H9 (cell line): ENCODE measurements around the gene TATDN2. TPM values are rescaled to one million over a fixed set of nuclear protein-coding genes. Genes with fewer than 3 reads are reported as not detected.

Source experiments
- DNase-seq: peaks from one replicate; pipeline ENCODE4 v3.0.0-alpha.2; 2017
- H2AFZ ChIP-seq: one replicate; pipeline ENCODE4 v1.6.1; 2013; ENCODE audit warnings: mild to moderate bottlenecking, low read length, control low read depth, moderate library complexity
- H2AK5ac ChIP-seq: 2 replicates; pipeline ENCODE4 v1.6.1; 2013; ENCODE audit warnings: low read length, control low read depth, mixed read lengths; ENCODE audit not compliant: insufficient read length
- H2BK120ac ChIP-seq: one replicate; pipeline ENCODE4 v1.6.1; 2013; ENCODE audit warnings: low read depth, mild to moderate bottlenecking, low read length, control low read depth, inconsistent platforms; ENCODE audit not compliant: poor library complexity, severe bottlenecking
- H2BK12ac ChIP-seq: 2 replicates; pipeline ENCODE4 v1.6.1; 2013; ENCODE audit warnings: low read length, control low read depth, mixed read lengths, low read depth; ENCODE audit not compliant: insufficient read length
- H2BK15ac ChIP-seq: 2 replicates; pipeline ENCODE4 v1.6.1; 2013; ENCODE audit warnings: low read depth, low read length, control low read depth
- H2BK20ac ChIP-seq: one replicate; pipeline ENCODE4 v1.6.1; 2013; ENCODE audit warnings: low read depth, mild to moderate bottlenecking, low read length, control low read depth, inconsistent platforms; ENCODE audit not compliant: poor library complexity, severe bottlenecking
- H2BK5ac ChIP-seq: 2 replicates; pipeline ENCODE4 v1.6.1; 2013; ENCODE audit warnings: low read length, control low read depth, mixed read lengths; ENCODE audit not compliant: insufficient read length
- H3K14ac ChIP-seq: 2 replicates; pipeline ENCODE4 v1.6.1; 2013; ENCODE audit warnings: low read length, control low read depth; ENCODE audit not compliant: insufficient read depth
- H3K18ac ChIP-seq: 2 replicates; pipeline ENCODE4 v1.6.1; 2013; ENCODE audit warnings: low read depth, mild to moderate bottlenecking, mixed read lengths, low read length, control low read depth; ENCODE audit not compliant: insufficient read length
- H3K23ac ChIP-seq: 2 replicates; pipeline ENCODE4 v1.6.1; 2013; ENCODE audit warnings: low read length, control low read depth, mixed read lengths, low read depth; ENCODE audit not compliant: insufficient read length
- H3K23me2 ChIP-seq: 2 replicates; pipeline ENCODE4 v1.6.1; 2013; ENCODE audit warnings: low read depth, mild to moderate bottlenecking, mixed read lengths, low read length, control low read depth; ENCODE audit not compliant: insufficient read length, poor library complexity, severe bottlenecking
- H3K27ac ChIP-seq: 2 replicates; pipeline ENCODE4 v1.5.1; 2013; ENCODE audit warnings: low read length, control low read depth, mixed read lengths, low read depth; ENCODE audit not compliant: insufficient read length
- H3K27me3 ChIP-seq: 2 replicates; pipeline ENCODE4 v1.6.1; 2013; ENCODE audit warnings: low read length, control low read depth, inconsistent platforms; ENCODE audit not compliant: insufficient read depth
- H3K4ac ChIP-seq: 2 replicates; pipeline ENCODE4 v1.6.1; 2013; ENCODE audit warnings: low read depth, mild to moderate bottlenecking, control low read depth, inconsistent platforms, low read length, moderate library complexity
- H3K4me1 ChIP-seq: 2 replicates; pipeline ENCODE4 v1.6.1; 2013; ENCODE audit warnings: low read length, control low read depth, inconsistent platforms; ENCODE audit not compliant: insufficient read depth
- H3K4me2 ChIP-seq: 2 replicates; pipeline ENCODE4 v1.6.1; 2013; ENCODE audit warnings: low read length, control low read depth, mixed read lengths; ENCODE audit not compliant: insufficient read length, insufficient read depth
- H3K56ac ChIP-seq: 2 replicates; pipeline ENCODE4 v1.6.1; 2013; ENCODE audit warnings: low read depth, mild to moderate bottlenecking, mixed read lengths, low read length, control low read depth; ENCODE audit not compliant: insufficient read length
- H3K79me1 ChIP-seq: 2 replicates; pipeline ENCODE4 v1.6.1; 2013; ENCODE audit warnings: low read depth, mild to moderate bottlenecking, moderate library complexity, low read length, control low read depth, inconsistent platforms; ENCODE audit not compliant: insufficient read depth, poor library complexity, severe bottlenecking
- H3K79me2 ChIP-seq: 2 replicates; pipeline ENCODE4 v1.6.1; 2013; ENCODE audit warnings: low read length, control low read depth, inconsistent platforms; ENCODE audit not compliant: insufficient read depth
- H3K9ac ChIP-seq: 2 replicates; pipeline ENCODE4 v1.6.1; 2013; ENCODE audit warnings: low read length, control low read depth, mixed read lengths; ENCODE audit not compliant: insufficient read length; ENCODE audit errors: extremely low read depth
- H3K9me3 ChIP-seq: one replicate; pipeline ENCODE4 v1.6.1; 2013; ENCODE audit warnings: low read depth, low read length, inconsistent platforms; ENCODE audit not compliant: control insufficient read depth
- H3T11ph ChIP-seq: one replicate; pipeline ENCODE4 v1.6.1; 2013; ENCODE audit warnings: mild to moderate bottlenecking, low read length, control low read depth, inconsistent platforms
- H4K20me1 ChIP-seq: one replicate; pipeline ENCODE4 v1.6.1; 2013; ENCODE audit not compliant: control insufficient read depth, insufficient read length, insufficient read depth
- H4K5ac ChIP-seq: 2 replicates; pipeline ENCODE4 v1.6.1; 2013; ENCODE audit warnings: low read depth, mild to moderate bottlenecking, mixed read lengths, low read length, control low read depth; ENCODE audit not compliant: insufficient read length
- H4K8ac ChIP-seq: replicated peaks from 2 replicates; pipeline ENCODE4 v1.6.1; 2013; ENCODE audit warnings: low read length, control low read depth, mixed read lengths, low read depth; ENCODE audit not compliant: insufficient read length
- H4K91ac ChIP-seq: 2 replicates; pipeline ENCODE4 v1.6.1; 2013; ENCODE audit warnings: low read depth, mild to moderate bottlenecking, moderate library complexity, mixed read lengths, low read length, control low read depth; ENCODE audit not compliant: insufficient read length
- H3K27ac Mint-ChIP-seq, 3 experiments: 2 replicates in 2 of 3; 3 replicates in 1 of 3; pipeline ENCODE4 v1.8.0; 2020 to 2021; ENCODE audit warnings: mixed read lengths in 3 of 3, mild to moderate bottlenecking in 1 of 3, moderate library complexity in 1 of 3
- H3K27me3 Mint-ChIP-seq: 2 replicates; pipeline ENCODE4 v1.8.0; 2021; ENCODE audit warnings: low read depth, mild to moderate bottlenecking, moderate library complexity, mixed read lengths
- H3K36me3 Mint-ChIP-seq, 3 experiments: 2 replicates in 2 of 3; 3 replicates in 1 of 3; pipeline ENCODE4 v1.8.0; 2020 to 2021; ENCODE audit warnings: low read depth in 3 of 3, mixed read lengths in 3 of 3; ENCODE audit not compliant: insufficient read depth in 1 of 3
- H3K4me1 Mint-ChIP-seq, 2 experiments: 2 replicates each; pipeline ENCODE4 v1.8.0; 2020; ENCODE audit warnings: mixed read lengths in 2 of 2
- H3K4me3 Mint-ChIP-seq, 2 experiments: 2 replicates in 1 of 2; 3 replicates in 1 of 2; pipeline ENCODE4 v1.8.0; 2020 to 2021; ENCODE audit warnings: mild to moderate bottlenecking in 2 of 2, mixed read lengths in 2 of 2, moderate library complexity in 1 of 2
- H3K9me3 Mint-ChIP-seq, 2 experiments: 2 replicates in 1 of 2; 3 replicates in 1 of 2; pipeline ENCODE4 v1.8.0; 2020; ENCODE audit warnings: mild to moderate bottlenecking in 2 of 2, mixed read lengths in 2 of 2, moderate library complexity in 1 of 2
- CTCF ChIP-seq: fragments of 200-600 bp; sonication (generic); conservative IDR thresholded peaks from 3 replicates; pipeline ENCODE4 v1.8.0; 2021; ENCODE audit warnings: antibody characterized with exemption, mild to moderate bottlenecking
- WGBS: extraction: QIAGEN DNeasy Blood & Tissue Kit; methylation state at CpG from one replicate; pipeline ENCODE4 v1.1.7; 2013; ENCODE audit warnings: missing lambda C conversion rate, low lambda C conversion rate, mixed read lengths; ENCODE audit not compliant: insufficient read length; ENCODE audit errors: extremely low coverage; 5-methylcytosine and 5-hydroxymethylcytosine counted together
- total RNA-seq: library from RNA; stranded (reverse); gene quantifications from 2 replicates; pipeline ENCODE4 v1.2.1, GENCODE V29; 2021

Gene TATDN2
- total RNA-seq, 1 experiment from 2014 or later = 34.4 TPM

- no peak overlapping the region for H3K14ac ChIP-seq
- H3K4me1 ChIP-seq = 0 out of 2 replicates have a peak, but pooled peaks cover 1% of the 10 kb centered on the region
- H3K56ac ChIP-seq = no peak overlapping the region
- Mint-ChIP-seq H3K4me3 (no peak overlapping the region), H3K27ac (peak overlapping the region in 1 of 3 experiments; percentile 44; a peak in 1 of 7 replicates), H3K4me1 (peaks cover 19% of the 10 kb centered on the region in 2 experiments), H3K27me3 (no peaks in the 10 kb centered on the region), H3K9me3 (no peaks in the 10 kb centered on the region), H3K36me3 (peaks cover 5 to 44% (median 16%) of the 10 kb centered on the region in 3 experiments; a peak in 6 of 7 replicates)
- H3K23ac ChIP-seq = no peak overlapping the region
- no peaks in the 10 kb centered on the region for H3K27me3 ChIP-seq
- WGBS = no CpG with 5 or more reads among the region's 12 CpGs
- H2BK20ac ChIP-seq = no peak overlapping the region
- H3K79me1 ChIP-seq = no peaks in the 10 kb centered on the region
- H2BK15ac ChIP-seq = no peak overlapping the region
- H3K4ac ChIP-seq = no peak overlapping the region
- H3K18ac ChIP-seq = no peak overlapping the region
- no peak overlapping the region for H4K8ac ChIP-seq
- H4K91ac ChIP-seq = no peak overlapping the region
- no peak overlapping the region for H3K9ac ChIP-seq
- H3K23me2 ChIP-seq = no peaks in the 10 kb centered on the region
- H3K27ac ChIP-seq = no peak overlapping the region
- H2BK5ac ChIP-seq = no peak overlapping the region
- no peak overlapping the region for H3K4me2 ChIP-seq
- H3K9me3 ChIP-seq = no peaks in the 10 kb centered on the region
- no peaks in the 10 kb centered on the region for H4K20me1 ChIP-seq
- H4K5ac ChIP-seq = no peak overlapping the region
- no peak overlapping the region for H2BK120ac ChIP-seq
- H3K79me2 ChIP-seq = no peaks in the 10 kb centered on the region
- no peak for DNase-seq
- no peak overlapping the region for H3T11ph ChIP-seq
- H2AK5ac ChIP-seq = no peak overlapping the region
- no peak for TF ChIP-seq CTCF
- no peak overlapping the region for H2BK12ac ChIP-seq
- no peak overlapping the region for H2AFZ ChIP-seq
These were observed 39.8 kb downstream of the TATDN2 start for GRCh38 chr3:10287936-10288574.
